Glutamatergic neuron (in vitro differentiated cells): ENCODE results near the gene ING2. TPM values are rescaled to one million over a fixed set of nuclear protein-coding genes. Genes with fewer than 3 reads are reported as not detected.
"Not testable (repeated sequence)": the region's sequence is repeated elsewhere in the genome, so short reads cannot be mapped to it uniquely, and the experiment has no call there.

Experiments
- DNase-seq: peaks from one replicate; pipeline ENCODE4 v3.0.0; 2022
- H3K27ac Mint-ChIP-seq: one replicate; pipeline ENCODE4 v1.8.0; 2020; ENCODE audit warnings: mild to moderate bottlenecking, mixed read lengths, inconsistent platforms; ENCODE audit not compliant: unreplicated experiment
- H3K27me3 Mint-ChIP-seq: one replicate; pipeline ENCODE4 v1.8.0; 2020; ENCODE audit warnings: mild to moderate bottlenecking, moderate library complexity, mixed read lengths, inconsistent platforms; ENCODE audit not compliant: unreplicated experiment
- H3K36me3 Mint-ChIP-seq: one replicate; pipeline ENCODE4 v1.8.0; 2020; ENCODE audit warnings: mild to moderate bottlenecking, mixed read lengths, inconsistent platforms; ENCODE audit not compliant: unreplicated experiment
- H3K4me1 Mint-ChIP-seq: one replicate; pipeline ENCODE4 v1.8.0; 2020; ENCODE audit warnings: mild to moderate bottlenecking, low read depth, mixed read lengths, inconsistent platforms; ENCODE audit not compliant: unreplicated experiment
- H3K4me3 Mint-ChIP-seq: one replicate; pipeline ENCODE4 v1.8.0; 2020; ENCODE audit warnings: mild to moderate bottlenecking, mixed read lengths, inconsistent platforms; ENCODE audit not compliant: unreplicated experiment
- H3K9me3 Mint-ChIP-seq: one replicate; pipeline ENCODE4 v1.8.0; 2020; ENCODE audit warnings: mild to moderate bottlenecking, moderate library complexity, mixed read lengths, inconsistent platforms; ENCODE audit not compliant: unreplicated experiment
- CTCF ChIP-seq: fragments of 200-600 bp; sonication (generic); IDR thresholded peaks from one replicate; pipeline ENCODE4 v1.5.0; 2021; ENCODE audit not compliant: partially characterized antibody, unreplicated experiment
- total RNA-seq: library from RNA; stranded (reverse); fragmentation: NEBNext Ultra II Directional; extraction: Animal tissue kit (Norgen Biotek cat#: 25700); gene quantifications from one replicate; pipeline ENCODE4 v1.2.1, GENCODE V29; 2021; ENCODE audit not compliant: unreplicated experiment

ING2 gene
- total RNA-seq, 1 donor from 2014 or later: 4.8 TPM

DNA sequence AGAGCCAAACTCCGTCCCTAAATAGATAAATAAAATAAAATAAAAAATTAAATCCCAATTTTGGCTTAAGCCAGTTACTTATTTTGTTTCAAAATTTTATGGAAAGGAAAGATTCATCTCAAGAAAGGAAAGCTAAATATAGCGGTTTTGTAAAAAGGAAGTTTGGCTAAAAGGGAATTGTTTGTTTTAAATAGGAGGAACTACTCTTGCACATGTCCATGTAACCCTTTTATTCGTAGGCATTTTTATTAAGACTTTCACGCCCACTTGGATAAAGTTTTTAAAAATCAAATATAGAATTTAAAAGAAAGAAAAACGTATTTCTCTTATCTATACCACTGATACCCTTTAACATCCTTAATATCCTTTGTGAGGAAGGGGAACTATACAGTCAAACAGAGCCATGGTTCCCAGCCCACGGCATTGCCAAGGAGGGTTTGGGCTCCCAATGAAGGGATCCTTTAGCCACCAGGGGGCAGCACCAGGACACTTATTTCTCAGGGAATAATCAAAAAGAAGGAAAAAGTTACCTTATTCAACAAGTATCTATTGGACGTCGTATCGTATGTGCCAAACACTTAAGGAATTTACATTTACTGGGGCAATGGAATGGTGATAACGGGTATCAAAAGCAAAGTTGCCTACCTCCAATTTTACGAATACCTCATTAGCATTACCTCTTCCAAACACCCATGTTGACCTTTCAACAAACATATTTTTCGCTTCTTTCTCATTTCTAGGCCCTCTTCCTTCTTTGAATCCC is 32.7 kb upstream of the ING2 start:
- Mint-ChIP-seq H3K9me3 (peaks cover 3% of the 10 kb centered on the region), H3K4me1 (no peaks in the 10 kb centered on the region)

DNA sequence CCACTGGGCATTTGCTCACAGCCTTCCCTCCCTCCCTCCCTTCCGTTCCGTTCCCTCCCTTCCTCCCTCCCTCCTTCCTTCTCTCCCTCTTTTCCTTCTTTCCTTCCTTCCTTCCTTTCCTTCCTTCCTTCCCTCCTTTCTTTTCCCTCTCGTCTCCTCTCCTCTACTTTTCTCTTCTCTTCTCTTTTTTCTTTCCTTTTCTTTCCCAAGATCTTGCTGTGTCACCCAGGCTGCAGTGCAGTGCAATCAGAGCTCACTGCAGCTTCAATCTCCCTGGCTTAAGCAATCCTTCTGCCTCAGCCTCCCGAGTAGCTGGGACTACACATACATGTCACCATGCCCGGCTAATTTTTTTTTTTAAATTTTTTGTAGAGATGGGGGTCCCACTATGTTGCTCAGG is 26.7 kb upstream of the ING2 start:
- no peaks in the 10 kb centered on the region for H3K27me3 Mint-ChIP-seq
- H3K4me3 Mint-ChIP-seq: no peak overlapping the region
- H3K4me1 Mint-ChIP-seq: no peaks in the 10 kb centered on the region
- H3K9me3 Mint-ChIP-seq: no peaks in the 10 kb centered on the region
- H3K27ac Mint-ChIP-seq: no peak overlapping the region
- H3K36me3 Mint-ChIP-seq: peaks cover 9% of the 10 kb centered on the region
- TF ChIP-seq CTCF: no peak
- DNase-seq: no peak

More for the DNA sequence above, 32.7 kb upstream of the ING2 start:
- no peaks in the 10 kb centered on the region for H3K36me3 Mint-ChIP-seq
- peak; percentile 96 for TF ChIP-seq CTCF
- H3K27me3 Mint-ChIP-seq: no peaks in the 10 kb centered on the region
- H3K4me3 Mint-ChIP-seq: no peak overlapping the region
- DNase-seq: peak; percentile 90
- no peak overlapping the region for H3K27ac Mint-ChIP-seq

GRCh38 chr4:183478926-183479325 is 25.9 kb upstream of the ING2 start:
- TF ChIP-seq CTCF: no peak
- no peak overlapping the region for H3K4me3 Mint-ChIP-seq
- H3K27me3 Mint-ChIP-seq: peaks cover 2% of the 10 kb centered on the region
- H3K4me1 Mint-ChIP-seq: no peaks in the 10 kb centered on the region
- peaks cover 9% of the 10 kb centered on the region for H3K36me3 Mint-ChIP-seq
- H3K27ac Mint-ChIP-seq: no peak overlapping the region
- no peak for DNase-seq
- no peaks in the 10 kb centered on the region for H3K9me3 Mint-ChIP-seq

DNA sequence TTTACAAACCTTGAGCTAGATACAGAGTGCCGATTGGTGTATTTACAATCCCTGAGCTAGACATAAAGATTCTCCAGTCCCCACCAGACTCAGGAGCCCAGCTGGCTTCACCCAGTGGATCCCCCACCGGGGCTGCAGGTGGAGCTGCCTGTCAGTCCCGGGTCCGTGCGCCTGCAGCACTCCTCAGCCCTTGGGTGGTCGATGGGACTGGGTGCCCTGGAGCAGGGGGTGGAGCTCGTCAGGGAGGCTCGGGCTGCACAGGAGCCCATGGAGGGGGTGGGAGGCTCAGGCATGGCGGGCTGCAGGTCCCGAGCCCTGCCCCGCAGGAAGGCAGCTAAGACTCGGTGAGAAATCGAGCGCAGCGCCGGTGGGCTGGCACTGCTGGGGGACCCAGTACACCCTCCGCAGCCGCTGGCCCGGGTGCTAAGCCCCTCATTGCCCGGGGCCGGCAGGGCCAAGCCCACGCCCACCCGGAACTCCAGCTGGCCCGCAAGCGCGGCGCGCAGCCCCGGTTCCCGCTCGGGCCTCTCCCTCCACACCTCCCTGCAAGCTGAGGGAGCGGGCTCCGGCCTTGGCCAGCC is 22.3 kb upstream of the ING2 start:
- not testable (repeated sequence) for H3K4me3 Mint-ChIP-seq, H3K4me1 Mint-ChIP-seq, DNase-seq, H3K27ac Mint-ChIP-seq, H3K27me3 Mint-ChIP-seq, H3K36me3 Mint-ChIP-seq, H3K9me3 Mint-ChIP-seq

GRCh38 chr4:183483997-183484396 is 20.9 kb upstream of the ING2 start:
- no peak for TF ChIP-seq CTCF
- no peak for DNase-seq
- Mint-ChIP-seq H3K36me3 (peaks cover 9% of the 10 kb centered on the region), H3K9me3 (no peaks in the 10 kb centered on the region), H3K4me1 (no peaks in the 10 kb centered on the region), H3K4me3 (no peak overlapping the region), H3K27ac (no peak overlapping the region), H3K27me3 (peaks cover 2% of the 10 kb centered on the region)
